KBM-7 (cell line): Measurements from ENCODE around the gene ATP6V0B.

Experiments
- DNase-seq: peaks from one replicate; pipeline ENCODE4 v3.0.0-alpha.2; 2015
- in situ Hi-C: fragments of 300-500 bp; cut with MboI; formaldehyde crosslinking; loops from 2 replicates; pipeline ENCODE4 v1.14.3; 2020; ENCODE audit warnings: low sequenced_read_pairs, low pct_unique_long_range_greater_than_20kb, mixed read lengths

The ATP6V0B gene

DNA sequence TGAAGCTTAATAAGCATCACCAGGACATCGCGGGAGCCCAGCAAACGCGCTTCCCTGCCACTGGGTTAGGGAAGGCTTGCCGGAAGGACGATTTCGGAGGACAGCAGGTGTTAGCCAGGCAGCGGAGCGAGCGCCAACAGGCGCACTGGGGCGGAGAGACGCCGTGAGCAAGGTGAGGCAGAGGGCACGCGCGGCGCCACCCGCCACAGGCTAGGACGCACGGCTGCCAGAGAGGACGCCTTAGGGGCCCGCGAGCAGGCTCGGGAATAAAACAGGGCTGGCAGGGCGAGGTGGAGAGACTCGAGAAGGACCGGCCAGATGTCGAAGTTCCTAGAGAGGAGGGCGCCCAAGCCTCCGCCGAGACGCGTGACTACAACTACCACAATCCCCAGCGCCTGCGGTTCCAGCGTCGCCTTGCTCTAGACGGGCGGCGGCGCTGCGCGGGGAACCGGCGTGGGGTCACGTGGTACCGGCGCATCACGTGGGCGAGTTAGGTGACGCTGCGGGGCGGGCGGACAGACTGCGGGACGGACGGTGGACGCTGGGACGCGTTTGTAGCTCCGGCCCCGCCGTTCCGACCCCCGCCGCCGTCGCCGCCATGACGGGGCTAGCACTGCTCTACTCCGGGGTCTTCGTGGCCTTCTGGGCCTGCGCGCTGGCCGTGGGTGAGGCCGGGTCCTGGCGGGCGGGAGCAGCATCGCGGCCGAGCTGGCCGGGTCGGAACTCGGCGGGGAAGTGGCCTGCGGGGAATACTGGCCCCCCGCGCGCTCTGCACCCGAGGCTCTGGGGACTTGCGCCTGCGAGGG is at the start of gene ATP6V0B:
TSS of gene ATP6V0B (plus strand) at position 518 of the 806 bp plus-strand sequence. CDS start at position 599, 81 bp downstream.
- in situ Hi-C loops: no loop called here
- peak; percentile 93 for DNase-seq

DNA sequence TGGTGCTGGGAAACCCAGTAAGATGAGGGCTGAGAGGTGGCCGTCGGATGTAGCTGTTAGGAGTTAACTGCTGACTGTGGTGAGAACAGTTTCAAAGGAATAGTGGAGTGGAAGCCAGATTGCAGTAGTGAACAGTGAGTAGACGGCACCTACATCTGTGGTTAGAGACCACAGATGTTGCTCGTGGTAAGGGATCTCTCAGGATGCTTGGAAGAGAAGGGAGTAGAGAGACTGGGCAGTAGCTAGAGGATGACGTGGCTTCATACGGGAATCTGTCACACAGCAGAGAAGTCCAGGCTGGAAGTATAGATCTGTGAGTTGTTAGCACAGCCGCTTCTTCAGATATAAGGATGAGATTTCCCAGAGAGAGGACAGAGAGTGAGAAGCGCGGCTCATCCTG is 48.9 kb upstream of the ATP6V0B start:
- in situ Hi-C loops: no loop called here

DNA sequence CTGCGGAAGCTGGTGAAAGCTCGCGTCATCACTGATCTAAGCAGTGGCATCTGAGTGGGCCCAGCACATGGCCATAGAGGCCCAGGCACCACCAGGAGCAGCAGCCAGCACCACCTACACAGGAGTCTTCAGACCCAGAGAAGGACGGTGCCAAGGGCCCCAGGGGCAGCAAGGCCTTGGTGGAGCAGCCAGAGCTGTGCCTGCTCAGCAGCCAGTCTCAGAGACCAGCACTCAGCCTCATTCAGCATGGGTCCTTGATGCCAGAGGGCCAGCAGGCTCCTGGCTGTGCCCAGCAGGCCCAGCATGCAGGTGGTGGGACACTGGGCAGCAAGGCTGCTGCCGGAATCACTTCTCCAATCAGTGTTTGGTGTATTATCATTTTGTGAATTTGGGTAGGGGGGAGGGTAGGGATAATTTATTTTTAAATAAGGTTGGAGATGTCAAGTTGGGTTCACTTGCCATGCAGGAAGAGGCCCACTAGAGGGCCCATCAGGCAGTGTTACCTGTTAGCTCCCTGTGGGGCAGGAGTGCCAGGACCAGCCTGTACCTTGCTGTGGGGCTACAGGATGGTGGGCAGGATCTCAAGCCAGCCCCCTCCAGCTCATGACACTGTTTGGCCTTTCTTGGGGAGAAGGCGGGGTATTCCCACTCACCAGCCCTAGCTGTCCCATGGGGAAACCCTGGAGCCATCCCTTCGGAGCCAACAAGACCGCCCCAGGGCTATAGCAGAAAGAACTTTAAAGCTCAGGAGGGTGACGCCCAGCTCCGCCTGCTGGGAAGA is 44.4 kb upstream of the ATP6V0B start:
- peak; percentile 36 for DNase-seq

More for the DNA sequence above, 48.9 kb upstream of the ATP6V0B start:
- no peak for DNase-seq

DNA sequence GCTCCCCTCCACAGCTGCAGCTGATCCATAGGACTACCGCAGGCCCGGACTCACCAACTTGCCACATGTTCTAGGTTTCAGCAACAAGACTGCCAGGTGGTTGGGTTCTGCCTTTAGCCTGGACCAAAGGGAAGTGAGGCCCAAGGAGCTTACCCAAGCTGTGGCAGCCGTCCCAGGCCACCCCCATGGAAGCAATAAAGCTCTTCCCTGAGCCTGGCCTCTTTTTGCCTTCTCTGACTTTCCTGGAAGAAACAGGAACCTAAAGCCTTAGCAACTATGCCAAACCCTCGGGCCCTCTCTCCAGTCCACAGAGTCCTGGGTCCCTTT is 43.8 kb upstream of the ATP6V0B start:
- DNase-seq: no peak
- in situ Hi-C loops: loop anchor here (10.0 kb wide), 1 partner anchor 176 kb away; no protein-coding TSS in a partner anchor

More for the DNA sequence above, 44.4 kb upstream of the ATP6V0B start:
- in situ Hi-C loops: loop anchor here (10.0 kb wide), 1 partner anchor 176 kb away; no protein-coding TSS in a partner anchor

DNA sequence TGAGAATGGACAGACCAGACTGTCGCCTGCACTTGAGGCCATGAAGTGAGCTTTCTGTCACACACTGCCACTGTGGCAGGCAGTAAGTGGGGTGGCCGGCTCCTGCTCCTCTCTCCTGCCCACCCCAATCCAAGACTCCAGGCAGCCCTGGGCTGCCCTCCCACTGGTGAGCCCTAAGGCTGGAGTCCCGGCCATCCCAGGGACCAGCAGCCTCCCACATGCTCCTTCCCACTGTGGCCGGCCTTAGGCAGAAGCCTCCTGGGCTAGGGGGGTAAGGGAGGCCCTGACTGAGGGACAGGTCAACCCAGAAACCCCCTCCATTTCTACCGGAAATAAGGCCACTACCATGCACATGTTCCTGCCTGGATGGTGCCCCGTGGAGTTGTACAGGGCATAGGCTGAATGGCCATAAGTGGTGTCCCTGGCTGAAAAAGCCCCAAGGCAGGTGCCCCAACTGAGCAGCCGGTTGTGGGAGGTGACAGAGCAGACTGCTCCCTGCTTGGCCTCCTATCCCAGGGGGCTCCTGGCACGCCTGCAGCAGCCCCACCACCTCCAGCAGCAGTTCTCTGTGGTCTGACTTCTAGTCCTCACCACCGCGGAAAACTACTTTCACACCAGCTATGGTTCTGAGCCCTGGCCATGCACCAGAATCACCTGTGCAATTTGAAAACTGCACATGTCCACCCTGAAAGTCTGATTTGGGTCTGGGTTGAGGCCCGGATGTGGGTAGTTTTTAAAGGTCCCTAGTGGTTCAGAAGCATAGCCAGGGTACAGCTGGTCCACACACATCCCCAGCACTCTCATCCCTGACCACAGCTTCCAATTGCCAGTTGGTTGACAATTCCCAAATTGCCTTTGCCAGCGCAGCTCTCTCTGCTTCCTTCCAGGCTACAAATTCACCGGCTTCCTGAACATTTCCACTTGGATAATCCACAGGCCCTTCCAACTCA is 42.8 kb upstream of the ATP6V0B start:
- DNase-seq: no peak
- in situ Hi-C loops: loop anchor here (10.0 kb wide), 1 partner anchor 177 kb away; no protein-coding TSS in a partner anchor

DNA sequence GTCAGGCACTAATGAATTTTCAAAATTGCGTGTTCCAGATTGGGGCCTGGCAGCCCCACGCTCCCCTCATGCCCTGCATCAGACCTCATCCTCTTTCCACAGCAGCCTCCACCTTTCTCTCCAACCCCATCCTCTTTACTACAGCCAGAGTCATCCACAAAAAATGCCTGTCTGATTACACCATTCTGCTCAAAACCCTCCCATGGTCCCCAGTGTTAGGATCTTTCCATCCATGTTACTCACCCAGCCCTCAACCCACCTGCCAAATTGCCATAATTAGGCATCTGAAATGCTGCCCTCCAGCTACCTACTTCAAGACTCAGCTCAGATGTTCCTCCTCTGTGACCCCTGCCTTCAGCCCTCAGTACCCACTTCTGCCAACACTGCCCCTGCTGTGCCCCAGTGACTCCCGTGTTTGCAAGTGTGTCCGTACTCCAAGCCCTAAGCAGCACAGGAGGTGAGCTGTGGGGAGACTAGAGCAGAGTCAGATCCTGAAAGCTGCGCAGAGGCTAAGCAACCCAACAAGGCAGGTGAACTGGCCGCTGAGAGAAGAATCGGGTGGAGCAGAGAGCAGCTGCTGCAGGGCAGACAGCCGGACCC is 41.9 kb upstream of the ATP6V0B start:
- in situ Hi-C loops: loop anchor here (10.0 kb wide), 1 partner anchor 178 kb away; no protein-coding TSS in a partner anchor
- DNase-seq: no peak

DNA sequence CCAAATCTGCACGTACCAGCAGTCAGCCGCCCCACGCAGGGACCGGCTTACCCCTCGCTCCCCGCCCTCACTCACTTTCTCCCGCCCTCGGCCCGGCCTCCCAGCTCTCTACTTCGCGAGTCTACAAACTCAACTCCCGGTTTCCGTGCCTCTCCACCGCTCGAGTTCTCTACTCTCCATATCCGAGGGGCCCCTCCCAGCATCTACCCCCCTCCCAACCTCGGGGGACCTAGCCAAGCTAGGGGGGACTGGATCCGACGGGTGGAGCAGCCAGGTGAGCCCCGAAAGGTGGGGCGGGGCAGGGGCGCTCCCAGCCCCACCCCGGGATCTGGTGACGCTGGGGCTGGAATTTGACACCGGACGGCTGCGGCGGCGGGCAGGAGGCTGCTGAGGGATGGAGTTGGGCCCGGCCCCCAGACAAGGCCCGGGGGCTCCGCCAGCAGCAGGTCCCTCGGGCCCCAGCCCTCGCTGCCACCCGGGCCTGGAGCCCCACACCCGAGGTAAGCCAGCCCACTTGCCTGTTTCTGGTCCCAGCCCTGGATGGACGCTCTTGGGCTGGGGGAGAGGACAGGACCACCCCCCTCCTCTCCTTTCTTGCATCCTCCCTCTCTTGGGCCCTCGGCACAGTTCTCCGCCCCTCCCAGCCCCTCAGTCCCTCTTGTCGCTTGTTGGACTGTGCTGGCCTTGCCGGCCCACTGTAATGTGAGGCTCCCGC is 41.2 kb upstream of the ATP6V0B start, which contains the start of gene ARTN:
TSS of gene ARTN (plus strand) at position 416 of the 715 bp plus-strand sequence. CDS start 1,856 bp downstream, outside the sequence.
- DNase-seq: no peak
- in situ Hi-C loops: loop anchor here (10.0 kb wide), 1 partner anchor 179 kb away; no protein-coding TSS in a partner anchor

DNA sequence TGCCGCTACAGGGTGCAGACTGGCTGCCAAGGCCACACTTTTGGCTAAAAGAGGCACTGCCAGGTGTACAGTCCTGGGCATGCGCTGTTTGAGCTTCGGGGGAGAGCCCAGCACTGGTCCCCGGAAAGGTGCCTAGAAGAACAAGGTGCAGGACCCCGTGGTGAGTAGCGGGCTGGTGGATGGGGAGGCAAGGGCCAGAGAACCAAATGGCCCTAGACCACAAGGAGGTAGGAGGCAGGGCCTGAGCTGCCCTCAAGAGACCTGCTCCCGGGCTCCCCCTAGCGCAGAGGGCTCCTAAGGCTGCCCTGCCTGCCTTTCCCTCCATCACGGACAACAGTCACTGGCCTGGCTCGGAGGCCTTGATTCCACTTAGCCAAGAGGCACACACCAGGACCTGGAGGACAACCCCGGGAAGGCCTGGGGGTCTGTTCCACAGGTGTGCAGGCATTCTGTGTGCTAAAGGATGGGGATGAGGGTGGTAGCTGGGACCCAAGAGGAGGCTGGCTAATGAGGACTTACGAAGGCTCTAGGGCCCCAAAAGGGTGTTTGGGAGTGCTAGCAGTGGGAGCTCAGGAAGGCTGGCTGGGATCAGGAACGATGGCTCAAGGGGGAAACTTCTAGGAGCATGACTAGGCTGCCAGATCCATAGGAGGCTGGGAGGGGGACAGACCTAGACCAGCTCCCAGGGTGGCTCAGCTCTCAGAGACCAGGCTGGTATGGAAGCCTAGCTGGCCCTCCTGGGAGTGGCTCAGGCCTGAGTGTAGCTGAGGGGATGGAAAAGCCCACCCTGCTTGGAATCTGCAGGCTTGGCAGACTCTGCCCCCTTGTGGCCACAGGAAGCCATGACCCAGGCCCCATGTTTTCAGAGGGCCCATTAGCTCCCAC is 40.4 kb upstream of the ATP6V0B start:
- in situ Hi-C loops: loop anchor here (10.0 kb wide), 1 partner anchor 180 kb away; no protein-coding TSS in a partner anchor
- peak; percentile 75 for DNase-seq

DNA sequence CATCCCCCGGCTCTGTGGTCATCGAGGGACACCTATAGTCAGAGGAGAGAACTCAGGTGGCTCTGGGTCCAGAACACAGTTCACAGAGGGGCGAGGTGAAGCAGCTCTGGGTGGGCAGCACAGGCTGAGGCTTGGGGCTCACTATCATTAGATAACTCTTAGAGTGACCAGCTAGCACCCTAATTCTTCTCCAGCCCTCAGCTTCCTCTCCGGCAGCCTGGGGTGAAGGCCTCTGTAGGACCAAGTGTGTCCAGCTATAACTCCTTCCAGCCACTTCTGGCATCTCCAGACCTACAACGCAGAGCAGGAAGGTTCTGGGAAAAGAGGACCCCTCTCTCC is 39.8 kb upstream of the ATP6V0B start:
- in situ Hi-C loops: loop anchor here (10.0 kb wide), 1 partner anchor 180 kb away; no protein-coding TSS in a partner anchor

DNA sequence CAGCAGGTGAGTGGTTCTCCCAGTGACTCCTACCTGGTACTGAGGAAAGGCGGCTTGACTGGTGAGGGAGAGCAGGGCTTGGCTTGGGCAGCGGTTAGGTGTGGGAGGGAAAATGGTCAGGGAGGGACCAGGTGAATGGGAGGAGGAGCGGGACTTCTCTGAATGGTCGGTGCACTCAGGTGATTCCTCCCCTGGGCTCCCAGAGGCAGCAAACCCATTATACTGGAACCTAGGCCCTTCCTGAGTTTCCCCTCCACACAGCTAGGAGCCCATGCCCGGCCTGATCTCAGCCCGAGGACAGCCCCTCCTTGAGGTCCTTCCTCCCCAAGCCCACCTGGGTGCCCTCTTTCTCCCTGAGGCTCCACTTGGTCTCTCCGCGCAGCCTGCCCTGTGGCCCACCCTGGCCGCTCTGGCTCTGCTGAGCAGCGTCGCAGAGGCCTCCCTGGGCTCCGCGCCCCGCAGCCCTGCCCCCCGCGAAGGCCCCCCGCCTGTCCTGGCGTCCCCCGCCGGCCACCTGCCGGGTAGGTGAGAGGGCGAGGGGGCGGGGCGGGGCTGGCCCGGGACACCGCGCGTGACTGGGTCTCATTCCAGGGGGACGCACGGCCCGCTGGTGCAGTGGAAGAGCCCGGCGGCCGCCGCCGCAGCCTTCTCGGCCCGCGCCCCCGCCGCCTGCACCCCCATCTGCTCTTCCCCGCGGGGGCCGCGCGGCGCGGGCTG is 38.9 kb upstream of the ATP6V0B start:
- DNase-seq: no peak
- in situ Hi-C loops: loop anchor here (10.0 kb wide), 1 partner anchor 181 kb away; no protein-coding TSS in a partner anchor

More for the DNA sequence above, 39.8 kb upstream of the ATP6V0B start:
- no peak for DNase-seq

DNA sequence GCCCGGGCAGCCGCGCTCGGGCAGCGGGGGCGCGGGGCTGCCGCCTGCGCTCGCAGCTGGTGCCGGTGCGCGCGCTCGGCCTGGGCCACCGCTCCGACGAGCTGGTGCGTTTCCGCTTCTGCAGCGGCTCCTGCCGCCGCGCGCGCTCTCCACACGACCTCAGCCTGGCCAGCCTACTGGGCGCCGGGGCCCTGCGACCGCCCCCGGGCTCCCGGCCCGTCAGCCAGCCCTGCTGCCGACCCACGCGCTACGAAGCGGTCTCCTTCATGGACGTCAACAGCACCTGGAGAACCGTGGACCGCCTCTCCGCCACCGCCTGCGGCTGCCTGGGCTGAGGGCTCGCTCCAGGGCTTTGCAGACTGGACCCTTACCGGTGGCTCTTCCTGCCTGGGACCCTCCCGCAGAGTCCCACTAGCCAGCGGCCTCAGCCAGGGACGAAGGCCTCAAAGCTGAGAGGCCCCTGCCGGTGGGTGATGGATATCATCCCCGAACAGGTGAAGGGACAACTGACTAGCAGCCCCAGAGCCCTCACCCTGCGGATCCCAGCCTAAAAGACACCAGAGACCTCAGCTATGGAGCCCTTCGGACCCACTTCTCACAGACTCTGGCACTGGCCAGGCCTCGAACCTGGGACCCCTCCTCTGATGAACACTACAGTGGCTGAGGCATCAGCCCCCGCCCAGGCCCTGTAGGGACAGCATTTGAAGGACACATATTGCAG is 38.2 kb upstream of the ATP6V0B start:
- in situ Hi-C loops: loop anchor here (10.0 kb wide), 1 partner anchor 182 kb away; no protein-coding TSS in a partner anchor
- no peak for DNase-seq

DNA sequence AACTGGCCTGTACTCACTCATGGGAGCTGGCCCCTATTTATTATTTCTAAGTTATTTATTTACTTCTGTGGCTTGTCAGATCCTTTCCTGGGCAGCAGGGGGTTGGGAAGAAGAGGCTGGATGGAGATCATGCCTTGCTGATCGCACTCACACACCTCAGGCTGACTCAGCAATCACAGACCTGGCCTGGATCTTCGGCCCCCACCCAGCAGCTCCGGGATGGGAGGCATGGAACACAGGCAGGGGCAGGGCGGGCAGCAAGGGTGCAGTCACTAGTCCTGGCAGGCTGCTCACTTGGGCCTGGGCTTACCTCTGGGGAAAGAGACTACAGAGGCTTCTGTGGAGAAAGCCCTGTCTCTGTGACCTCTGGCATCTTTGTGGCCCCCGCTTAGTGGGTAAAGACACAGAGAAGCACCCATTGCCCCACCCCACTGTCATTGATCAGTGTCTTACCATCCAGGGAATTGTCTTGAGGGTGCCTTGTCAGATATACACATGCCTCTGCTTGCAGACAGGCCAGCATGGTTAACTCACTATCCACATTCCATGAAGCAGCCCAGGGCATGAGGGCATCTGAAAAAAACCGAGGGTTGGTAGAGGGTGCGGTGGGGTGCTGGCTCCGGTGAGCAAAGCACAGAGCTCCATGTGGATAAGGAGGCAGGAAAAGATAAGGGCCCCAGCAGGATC is 37.4 kb upstream of the ATP6V0B start:
- in situ Hi-C loops: loop anchor here (10.0 kb wide), 1 partner anchor 183 kb away; no protein-coding TSS in a partner anchor
- no peak for DNase-seq

DNA sequence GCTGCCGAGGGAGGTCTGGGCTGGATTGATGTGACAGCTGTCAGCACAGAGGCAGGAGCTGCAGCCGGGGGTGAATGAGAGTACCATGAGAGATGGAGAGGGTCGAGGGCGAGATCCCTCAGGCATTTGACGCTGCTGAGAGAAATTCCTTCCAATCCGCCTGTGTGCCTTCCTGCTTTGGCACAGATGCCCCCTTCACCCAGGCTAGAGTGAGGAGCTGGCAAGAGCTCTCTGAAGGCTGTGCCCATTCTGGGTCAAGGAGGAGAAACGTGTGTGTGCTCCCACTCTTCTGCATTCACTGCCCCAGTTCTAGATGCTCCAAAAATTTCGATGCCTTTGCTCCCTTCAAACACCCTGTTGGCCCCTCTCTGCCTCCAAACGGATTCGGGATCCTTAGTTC is 36.4 kb upstream of the ATP6V0B start:
- in situ Hi-C loops: loop anchor here (10.0 kb wide), 1 partner anchor 184 kb away; no protein-coding TSS in a partner anchor
- no peak for DNase-seq

DNA sequence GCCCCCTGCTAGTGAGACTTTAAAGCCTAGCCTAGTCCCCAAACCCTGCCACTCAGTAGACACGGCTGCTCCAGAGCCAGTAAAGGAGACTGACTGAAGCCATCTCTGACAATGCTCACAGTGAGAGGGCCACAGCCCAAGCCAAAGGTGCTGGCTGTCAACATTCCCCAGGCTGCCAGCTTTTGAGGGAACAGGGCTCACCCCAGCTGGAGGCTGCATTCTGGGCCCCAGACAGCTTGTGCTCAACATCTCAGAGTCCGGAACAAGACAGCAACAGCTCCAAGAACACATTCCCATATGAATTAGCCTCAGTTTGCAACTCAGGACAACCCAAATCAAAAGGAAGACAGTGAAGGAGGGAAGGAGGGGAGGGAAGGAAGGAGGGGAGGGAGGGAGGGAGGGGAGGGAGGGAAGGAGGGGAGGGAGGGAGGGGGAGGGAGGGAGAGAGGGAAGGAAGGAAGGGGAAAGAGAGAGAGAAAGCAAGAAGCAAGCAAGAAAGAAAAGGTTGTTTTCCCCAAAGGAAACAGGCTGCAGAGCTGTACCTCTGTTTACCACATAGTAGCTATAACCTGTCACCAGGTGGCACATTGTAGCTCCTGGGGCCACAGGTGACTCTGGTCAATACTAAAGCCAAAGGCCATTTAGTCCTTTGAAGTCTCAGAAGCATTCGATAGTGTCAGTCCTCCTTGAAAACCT is 35.7 kb upstream of the ATP6V0B start:
- in situ Hi-C loops: loop anchor here (10.0 kb wide), 1 partner anchor 184 kb away; no protein-coding TSS in a partner anchor

More for the DNA sequence above, 35.7 kb upstream of the ATP6V0B start:
- DNase-seq: no peak
